Keratinocyte (primary cell): ENCODE data around the gene CDCP2.

Experiments used
- EZH2 ChIP-seq: IDR thresholded peaks from one replicate; pipeline ENCODE4 v1.6.1; 2012; ENCODE audit warnings: inconsistent platforms, mild to moderate bottlenecking, low read length, moderate library complexity
- TF ChIP-seq, protein P1 (sequence below), 3 experiments: IDR thresholded peaks in 1 of 3; conservative IDR thresholded peaks in 1 of 3; optimal IDR thresholded peaks in 1 of 3; 2 replicates in 2 of 3; 3 replicates in 1 of 3; pipeline versions ENCODE3 to v1.5.1; 2011; ENCODE audit warnings: low read length in 3 of 3, mild to moderate bottlenecking in 3 of 3, moderate library complexity in 2 of 3, control low read depth in 1 of 3, inconsistent platforms in 1 of 3; ENCODE audit not compliant: insufficient read depth in 2 of 3; ENCODE audit errors: extremely low read depth in 1 of 3

DNA sequence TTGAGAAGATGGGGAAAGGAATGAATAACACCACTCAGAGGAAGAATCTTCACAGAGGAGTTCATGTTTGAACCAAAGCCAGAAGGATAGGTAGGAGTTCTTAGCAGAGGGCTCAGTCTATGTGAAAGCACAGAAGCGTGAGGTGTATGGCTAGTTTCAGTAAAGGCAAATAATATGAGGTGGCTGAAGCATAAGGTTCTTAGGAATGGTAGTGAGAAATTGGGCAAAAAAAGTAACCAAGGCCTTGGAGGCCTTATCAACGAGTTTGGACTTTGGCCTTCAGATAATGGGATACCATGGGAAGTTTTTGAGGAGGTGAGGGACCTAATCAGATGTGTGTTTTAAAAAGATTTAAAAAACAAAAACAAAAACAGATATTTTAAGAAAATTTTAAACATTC is 52.3 kb downstream of the CDCP2 start:
- TF ChIP-seq, protein P1, sequence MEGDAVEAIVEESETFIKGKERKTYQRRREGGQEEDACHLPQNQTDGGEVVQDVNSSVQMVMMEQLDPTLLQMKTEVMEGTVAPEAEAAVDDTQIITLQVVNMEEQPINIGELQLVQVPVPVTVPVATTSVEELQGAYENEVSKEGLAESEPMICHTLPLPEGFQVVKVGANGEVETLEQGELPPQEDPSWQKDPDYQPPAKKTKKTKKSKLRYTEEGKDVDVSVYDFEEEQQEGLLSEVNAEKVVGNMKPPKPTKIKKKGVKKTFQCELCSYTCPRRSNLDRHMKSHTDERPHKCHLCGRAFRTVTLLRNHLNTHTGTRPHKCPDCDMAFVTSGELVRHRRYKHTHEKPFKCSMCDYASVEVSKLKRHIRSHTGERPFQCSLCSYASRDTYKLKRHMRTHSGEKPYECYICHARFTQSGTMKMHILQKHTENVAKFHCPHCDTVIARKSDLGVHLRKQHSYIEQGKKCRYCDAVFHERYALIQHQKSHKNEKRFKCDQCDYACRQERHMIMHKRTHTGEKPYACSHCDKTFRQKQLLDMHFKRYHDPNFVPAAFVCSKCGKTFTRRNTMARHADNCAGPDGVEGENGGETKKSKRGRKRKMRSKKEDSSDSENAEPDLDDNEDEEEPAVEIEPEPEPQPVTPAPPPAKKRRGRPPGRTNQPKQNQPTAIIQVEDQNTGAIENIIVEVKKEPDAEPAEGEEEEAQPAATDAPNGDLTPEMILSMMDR (optimal IDR thresholded peaks at IDR 0.05 in 1 of 3, IDR thresholded peaks at IDR 0.05 in 1 of 3, conservative IDR thresholded peaks at IDR 0.05 in 1 of 3; ENCODE audit: extremely low read depth in 1 of 3, insufficient read depth in 2 of 3, low read length in 3 of 3): no peak
- no peak for TF ChIP-seq EZH2
